HG02623 (cell line): ENCODE results near the gene MAP2K1.
"Not testable (repeated sequence)": the region's sequence is repeated elsewhere in the genome, so short reads cannot be mapped to it uniquely, and the experiment has no call there.

ENCODE experiments used
- ATAC-seq: cut with Tn5 transposase; IDR thresholded peaks from one replicate; pipeline ENCODE4 v1.9.1; 2021; ENCODE audit warnings: moderate library complexity; ENCODE audit not compliant: unreplicated experiment

The MAP2K1 gene

GRCh38 chr15:66393037-66393436 lies 6.3 kb downstream of the MAP2K1 start:
- not testable (repeated sequence) for ATAC-seq

- no peak for ATAC-seq
Observed at GRCh38 chr15:66394472-66394871, 7.8 kb downstream of the MAP2K1 start.

- no peak for ATAC-seq
Observed at GRCh38 chr15:66394915-66395314, 8.2 kb downstream of the MAP2K1 start.

GRCh38 chr15:66399276-66399675 lies 12.6 kb downstream of the MAP2K1 start:
- no peak for ATAC-seq

- ATAC-seq = no peak
Observed at GRCh38 chr15:66400351-66400774, 13.7 kb downstream of the MAP2K1 start.

- no peak for ATAC-seq
Observed at GRCh38 chr15:66401130-66402021, 14.7 kb downstream of the MAP2K1 start.

GRCh38 chr15:66402761-66403284 lies 16.1 kb downstream of the MAP2K1 start:
- ATAC-seq = no peak

GRCh38 chr15:66403323-66403722 lies 16.6 kb downstream of the MAP2K1 start:
- ATAC-seq = no peak

- no peak for ATAC-seq
Observed at GRCh38 chr15:66404122-66404521, 17.4 kb downstream of the MAP2K1 start.

GRCh38 chr15:66404532-66404931 lies 17.8 kb downstream of the MAP2K1 start:
- ATAC-seq = no peak

- no peak for ATAC-seq
Observed at GRCh38 chr15:66405007-66405406, 18.3 kb downstream of the MAP2K1 start.

- no peak for ATAC-seq
Observed at GRCh38 chr15:66405615-66406014, 18.9 kb downstream of the MAP2K1 start.

- no peak for ATAC-seq
Observed at GRCh38 chr15:66408254-66408653, 21.5 kb downstream of the MAP2K1 start.

- ATAC-seq = no peak
Observed at GRCh38 chr15:66408675-66409282, 22.1 kb downstream of the MAP2K1 start.

- ATAC-seq = no peak
Observed at GRCh38 chr15:66409565-66410108, 22.9 kb downstream of the MAP2K1 start.

GRCh38 chr15:66411190-66411589 lies 24.5 kb downstream of the MAP2K1 start:
- no peak for ATAC-seq

- ATAC-seq = no peak
Observed at GRCh38 chr15:66412220-66412619, 25.5 kb downstream of the MAP2K1 start.

GRCh38 chr15:66413579-66413978 lies 26.9 kb downstream of the MAP2K1 start:
- ATAC-seq = no peak

GRCh38 chr15:66415360-66415759 lies 28.6 kb downstream of the MAP2K1 start:
- ATAC-seq = no peak

GRCh38 chr15:66417736-66418135 lies 31.0 kb downstream of the MAP2K1 start:
- ATAC-seq = no peak

- ATAC-seq = no peak
Observed at GRCh38 chr15:66419471-66419870, 32.8 kb downstream of the MAP2K1 start.

GRCh38 chr15:66422347-66422746 lies 35.6 kb downstream of the MAP2K1 start:
- ATAC-seq = no peak
